NCI-H748 (cell line): Measurements from ENCODE around the gene PODXL2.
"Not testable (repeated sequence)": the region's sequence is repeated elsewhere in the genome, so short reads cannot be mapped to it uniquely, and the experiment has no call there.

Source experiments
- DNase-seq: peaks from one replicate; lab custom pipeline; 2025; ENCODE audit not compliant: unreplicated experiment; lab: John Stamatoyannopoulos, UW

PODXL2 gene

GRCh38 chr3:127704840-127705239 lies 75.9 kb downstream of the PODXL2 start:
- not testable (repeated sequence) for DNase-seq

- DNase-seq: no peak
Measured at GRCh38 chr3:127706312-127706711, 77.3 kb downstream of the PODXL2 start.

- DNase-seq: no peak
Measured at GRCh38 chr3:127706785-127707351, 77.9 kb downstream of the PODXL2 start.

GRCh38 chr3:127707851-127708411 lies 78.9 kb downstream of the PODXL2 start:
- no peak for DNase-seq

DNA sequence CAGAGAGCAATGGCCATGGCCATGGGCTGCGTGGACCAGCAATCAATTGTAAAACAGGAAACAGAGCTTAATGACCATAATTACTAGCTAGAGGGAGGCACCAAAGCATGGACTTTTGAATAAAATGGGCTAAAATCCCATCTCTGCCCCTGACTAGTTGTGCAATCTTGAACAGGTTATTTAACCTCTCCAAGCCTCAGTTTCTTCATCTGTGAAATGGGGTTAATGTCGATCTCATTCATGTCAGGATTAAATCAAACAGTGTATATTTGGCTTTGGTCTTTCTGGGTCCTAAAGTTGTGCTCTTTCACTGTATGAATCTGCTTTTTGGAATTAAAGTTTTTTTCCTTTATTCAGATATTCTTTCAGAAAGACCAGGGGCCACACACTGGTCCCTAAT lies 79.9 kb downstream of the PODXL2 start:
- peak; percentile 20 for DNase-seq

DNA sequence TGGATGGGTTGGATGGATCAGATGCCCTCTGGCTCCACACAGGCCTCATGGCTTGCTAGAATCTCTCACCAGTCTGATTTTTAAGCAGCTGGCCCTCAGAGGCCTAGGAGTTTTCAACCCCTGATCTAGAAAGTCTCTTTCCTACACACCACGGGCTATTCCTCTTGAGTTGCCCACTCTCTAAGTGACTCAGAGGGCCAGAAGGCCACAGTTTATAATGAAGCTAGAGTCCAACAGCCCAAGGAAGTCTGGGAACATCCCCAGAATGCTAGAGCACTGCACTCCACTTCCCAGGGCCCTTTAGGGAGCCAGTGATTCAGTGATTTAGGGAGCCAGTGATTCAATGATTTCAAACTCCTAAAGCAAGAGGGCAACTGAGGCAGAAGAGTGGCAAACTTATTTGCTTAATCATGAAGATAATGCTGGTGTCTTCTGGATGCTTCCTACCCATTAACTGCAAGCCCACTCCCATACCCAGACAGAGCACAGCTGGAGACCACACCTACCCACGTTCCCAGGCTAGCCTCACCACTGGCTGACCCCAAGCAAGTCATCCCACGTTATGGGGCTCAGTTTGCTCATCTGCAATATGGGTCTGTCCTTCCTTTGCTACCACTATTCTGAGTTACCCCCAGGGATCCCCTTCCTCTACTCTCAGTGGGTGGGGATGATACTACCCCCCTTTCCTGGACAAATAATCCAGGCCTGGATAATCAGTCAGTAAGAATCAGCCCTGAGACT lies 80.5 kb downstream of the PODXL2 start:
- DNase-seq: no peak

- DNase-seq: no peak
Measured at GRCh38 chr3:127710155-127710941, 81.4 kb downstream of the PODXL2 start.

- no peak for DNase-seq
Measured at GRCh38 chr3:127711021-127711695, 82.2 kb downstream of the PODXL2 start.

DNA sequence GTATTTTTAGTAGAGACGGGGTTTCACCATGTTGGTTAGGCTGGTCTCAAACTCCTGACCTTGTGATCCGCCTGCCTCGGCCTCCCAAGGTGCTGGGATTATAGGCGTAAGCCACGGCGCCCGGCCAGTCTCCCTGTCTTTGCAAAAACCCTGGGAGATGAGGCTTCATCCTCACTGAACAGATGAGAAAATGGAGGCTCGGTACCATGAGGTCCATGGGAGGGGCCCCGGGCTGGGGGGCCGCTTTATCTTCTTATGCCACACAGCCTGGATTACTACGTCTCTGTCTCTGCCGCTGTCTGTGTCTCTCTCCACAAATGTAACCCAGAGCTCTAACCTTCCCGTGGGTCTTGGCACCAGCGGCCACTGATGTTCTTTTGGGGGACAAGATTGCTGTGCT lies 82.9 kb downstream of the PODXL2 start:
- DNase-seq: no peak

- no peak for DNase-seq
Measured at GRCh38 chr3:127712461-127712860, 83.5 kb downstream of the PODXL2 start.

GRCh38 chr3:127712881-127713771 lies 84.1 kb downstream of the PODXL2 start:
- DNase-seq: no peak

- DNase-seq: no peak
Measured at GRCh38 chr3:127714125-127714571, 85.2 kb downstream of the PODXL2 start.

DNA sequence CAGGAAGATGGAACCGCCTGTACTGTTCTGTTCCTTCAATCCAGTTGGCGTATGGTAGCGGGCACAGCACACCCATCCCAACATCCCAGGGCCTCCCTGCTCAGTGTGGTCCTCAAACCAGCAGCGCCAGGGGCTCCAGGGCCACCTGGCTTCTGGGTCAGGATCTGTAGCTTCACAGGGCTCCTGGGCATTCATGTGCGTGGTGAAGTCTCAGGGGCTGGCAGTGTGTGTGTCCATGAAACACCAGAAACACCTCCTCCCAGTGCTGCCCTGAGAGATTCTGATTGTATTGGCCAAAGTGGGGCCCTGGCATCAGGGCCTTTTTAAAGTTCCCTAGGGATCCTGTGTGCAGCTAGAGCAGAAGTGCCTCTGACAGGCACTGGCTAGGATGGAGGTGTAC lies 85.9 kb downstream of the PODXL2 start:
- no peak for DNase-seq

- no peak for DNase-seq
Measured at GRCh38 chr3:127715532-127715931, 86.5 kb downstream of the PODXL2 start.

DNA sequence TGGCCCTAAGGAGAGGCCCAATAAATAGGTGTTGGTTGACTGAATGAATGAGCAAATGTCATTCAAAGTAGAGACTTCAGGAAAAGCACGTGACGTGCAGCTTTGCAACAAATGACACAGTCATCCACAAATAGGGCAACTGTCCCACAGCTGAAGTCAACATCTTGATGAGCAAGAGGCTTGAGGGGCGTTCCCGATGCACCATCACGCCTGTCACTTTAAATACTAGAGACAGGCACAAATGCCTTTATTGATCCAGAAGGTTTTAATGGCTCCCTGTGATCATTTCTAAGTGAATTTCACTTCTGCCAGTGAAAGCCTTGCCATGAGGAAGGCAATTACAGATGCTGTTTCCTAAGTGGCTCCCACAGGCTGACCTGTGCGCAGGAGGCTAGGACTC lies 87.4 kb downstream of the PODXL2 start:
- DNase-seq: no peak

GRCh38 chr3:127717357-127718244 lies 88.6 kb downstream of the PODXL2 start:
- no peak for DNase-seq

DNA sequence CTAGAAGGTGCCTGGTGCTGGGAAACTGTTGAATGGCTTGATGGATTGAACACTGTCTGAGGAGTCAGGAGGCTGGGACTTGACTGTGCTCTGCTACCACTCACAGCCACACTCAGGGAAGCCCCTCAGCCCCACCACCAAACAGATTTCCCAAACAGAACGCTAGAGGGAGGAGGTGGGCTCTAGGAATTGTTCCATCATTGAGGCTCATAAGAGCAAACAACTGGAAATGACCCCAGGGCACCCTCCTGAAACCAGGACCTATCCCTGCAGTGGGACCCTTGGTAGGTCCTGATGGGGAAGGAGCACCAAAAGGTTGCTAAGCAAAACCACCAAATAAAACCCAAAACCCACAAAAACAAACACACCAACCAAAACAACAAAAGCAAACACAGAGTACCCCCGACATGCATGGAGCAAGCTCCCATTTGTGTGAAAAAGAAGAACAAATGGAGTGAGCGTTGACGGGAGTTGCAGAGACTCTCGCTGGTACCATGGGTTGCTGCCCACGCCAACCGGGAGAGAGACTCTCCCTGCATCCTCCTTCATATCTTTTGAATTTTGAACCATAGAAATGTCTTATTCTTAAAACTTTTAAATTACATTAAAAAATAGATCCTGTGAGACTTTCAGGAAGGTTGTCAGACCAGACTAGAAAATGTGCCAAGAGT lies 89.4 kb downstream of the PODXL2 start:
- DNase-seq: no peak

DNA sequence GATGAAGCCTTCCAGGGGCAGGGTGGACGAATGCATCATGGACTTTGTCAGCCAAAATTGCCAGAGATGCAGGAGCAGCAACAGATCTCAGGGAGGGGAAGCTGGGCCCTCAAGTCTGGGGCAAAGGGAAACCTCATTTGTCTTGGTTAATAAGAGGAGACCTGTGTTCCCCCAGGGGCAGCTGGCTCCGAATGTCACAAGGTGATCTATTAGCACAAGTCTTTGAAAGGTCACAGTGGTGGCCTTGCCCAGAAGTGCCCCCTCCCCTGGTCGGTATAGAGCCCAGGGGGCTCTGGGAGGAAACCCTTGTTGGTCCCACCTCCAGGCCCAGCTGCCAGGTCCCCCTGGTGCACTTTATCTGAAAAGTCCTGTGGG lies 89.9 kb downstream of the PODXL2 start:
- no peak for DNase-seq

- no peak for DNase-seq
Measured at GRCh38 chr3:127719369-127719768, 90.4 kb downstream of the PODXL2 start.
